Measurements from ENCODE around the gene GRIA3. TPM values are rescaled to one million over a fixed set of nuclear protein-coding genes. Genes with fewer than 3 reads are reported as not detected.

Gene GRIA3
- total RNA-seq, 3 donors from 2014 or later, result 0.51 to 1.2 (median 0.72) TPM

- H3K36me3 ChIP-seq (ENCODE audit: low read depth), result no peaks in the 10 kb centered on the region
- no peaks in the 10 kb centered on the region for H3K9me3 ChIP-seq
- DNase-seq (no peak), ATAC-seq (no peak)
- intact Hi-C loops (cut with DNase I, micrococcal nuclease), result no loop called here
- H3K4me1 ChIP-seq (ENCODE audit: low read depth), result no peaks in the 10 kb centered on the region
- TF ChIP-seq, protein P1, sequence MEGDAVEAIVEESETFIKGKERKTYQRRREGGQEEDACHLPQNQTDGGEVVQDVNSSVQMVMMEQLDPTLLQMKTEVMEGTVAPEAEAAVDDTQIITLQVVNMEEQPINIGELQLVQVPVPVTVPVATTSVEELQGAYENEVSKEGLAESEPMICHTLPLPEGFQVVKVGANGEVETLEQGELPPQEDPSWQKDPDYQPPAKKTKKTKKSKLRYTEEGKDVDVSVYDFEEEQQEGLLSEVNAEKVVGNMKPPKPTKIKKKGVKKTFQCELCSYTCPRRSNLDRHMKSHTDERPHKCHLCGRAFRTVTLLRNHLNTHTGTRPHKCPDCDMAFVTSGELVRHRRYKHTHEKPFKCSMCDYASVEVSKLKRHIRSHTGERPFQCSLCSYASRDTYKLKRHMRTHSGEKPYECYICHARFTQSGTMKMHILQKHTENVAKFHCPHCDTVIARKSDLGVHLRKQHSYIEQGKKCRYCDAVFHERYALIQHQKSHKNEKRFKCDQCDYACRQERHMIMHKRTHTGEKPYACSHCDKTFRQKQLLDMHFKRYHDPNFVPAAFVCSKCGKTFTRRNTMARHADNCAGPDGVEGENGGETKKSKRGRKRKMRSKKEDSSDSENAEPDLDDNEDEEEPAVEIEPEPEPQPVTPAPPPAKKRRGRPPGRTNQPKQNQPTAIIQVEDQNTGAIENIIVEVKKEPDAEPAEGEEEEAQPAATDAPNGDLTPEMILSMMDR (IDR thresholded peaks at IDR 0.05), result no peak
- no peak overlapping the region for H3K4me3 ChIP-seq
Measured at GRCh38 chrX:123331349-123331748, 147.3 kb downstream of the GRIA3 start.

- Histone ChIP-seq H3K4me3 (no peak overlapping the region), H3K4me1 (ENCODE audit: low read depth) (no peaks in the 10 kb centered on the region), H3K36me3 (ENCODE audit: low read depth) (no peaks in the 10 kb centered on the region), H3K9me3 (no peaks in the 10 kb centered on the region)
- intact Hi-C loops (cut with DNase I, micrococcal nuclease), result no loop called here
- TF ChIP-seq, protein P1 (IDR thresholded peaks at IDR 0.05), result no peak
- DNase-seq (no peak), ATAC-seq (no peak)
Measured at GRCh38 chrX:123331859-123332258, 147.8 kb downstream of the GRIA3 start.

DNA sequence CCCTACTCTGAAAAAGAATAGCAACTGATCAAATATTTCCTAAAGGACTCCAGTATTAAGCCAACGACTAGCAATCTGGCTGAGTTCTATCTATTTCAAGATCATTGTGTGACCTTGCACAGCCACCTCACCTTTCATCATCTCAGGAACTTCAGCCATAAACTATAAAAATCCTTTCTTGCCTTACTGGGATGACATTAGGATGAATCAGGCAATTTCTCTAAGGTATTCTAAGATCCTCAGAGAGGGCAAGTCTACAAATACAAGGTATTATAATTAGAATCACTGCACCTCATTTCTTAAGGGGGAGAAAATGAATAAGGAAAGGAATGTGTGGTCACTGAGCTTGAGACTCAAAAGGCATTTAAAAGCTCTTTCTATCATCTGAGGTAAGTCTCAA lies 152.6 kb downstream of the GRIA3 start:
- Histone ChIP-seq H3K36me3 (ENCODE audit: low read depth) (no peaks in the 10 kb centered on the region), H3K4me1 (ENCODE audit: low read depth) (no peaks in the 10 kb centered on the region), H3K4me3 (no peak overlapping the region), H3K9me3 (no peaks in the 10 kb centered on the region)
- TF ChIP-seq, protein P1 (IDR thresholded peaks at IDR 0.05), result no peak
- intact Hi-C loops (cut with DNase I, micrococcal nuclease), result no loop called here
- no peak for ATAC-seq
- no peak for DNase-seq

DNA sequence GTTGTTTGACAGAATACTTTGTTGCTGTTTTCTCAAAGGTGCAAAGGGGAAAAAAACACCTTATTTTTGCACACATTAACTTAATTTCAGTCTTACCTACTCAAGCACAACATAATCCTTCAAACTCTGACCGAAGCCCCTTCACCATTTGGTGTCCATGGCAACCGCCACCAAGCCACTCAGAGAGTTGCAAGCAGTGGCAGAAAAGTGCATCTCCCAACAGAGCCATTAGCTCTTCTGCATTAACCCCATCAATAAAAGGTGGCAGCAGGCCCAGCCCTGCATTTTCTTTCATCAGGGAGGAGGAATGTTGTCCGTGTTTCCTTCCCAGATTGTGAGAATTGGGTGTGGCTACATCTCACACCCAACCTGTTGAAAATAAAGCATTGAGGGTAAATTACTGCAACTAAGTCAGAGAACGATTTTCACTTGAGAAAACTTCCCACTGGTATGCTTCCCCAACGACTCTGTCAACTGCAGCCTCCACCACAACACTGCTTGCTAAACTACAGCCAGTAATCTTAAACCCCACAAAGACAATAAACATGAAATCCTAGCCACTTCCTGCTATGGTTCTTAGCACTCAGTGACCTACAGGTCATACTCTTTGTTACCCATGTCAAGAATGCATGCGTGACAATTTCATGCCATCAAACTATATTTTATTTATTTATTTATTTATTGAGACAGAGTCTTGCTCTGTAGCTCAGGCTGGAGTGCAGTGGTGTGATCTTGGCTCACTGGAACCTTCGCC lies 154.0 kb downstream of the GRIA3 start:
- Histone ChIP-seq H3K4me3 (no peak overlapping the region), H3K4me1 (ENCODE audit: low read depth) (no peaks in the 10 kb centered on the region), H3K9me3 (no peaks in the 10 kb centered on the region), H3K36me3 (ENCODE audit: low read depth) (no peaks in the 10 kb centered on the region)
- no peak for ATAC-seq
- DNase-seq, result no peak
- TF ChIP-seq, protein P1 (IDR thresholded peaks at IDR 0.05), result no peak
- intact Hi-C loops (cut with DNase I, micrococcal nuclease), result no loop called here

DNA sequence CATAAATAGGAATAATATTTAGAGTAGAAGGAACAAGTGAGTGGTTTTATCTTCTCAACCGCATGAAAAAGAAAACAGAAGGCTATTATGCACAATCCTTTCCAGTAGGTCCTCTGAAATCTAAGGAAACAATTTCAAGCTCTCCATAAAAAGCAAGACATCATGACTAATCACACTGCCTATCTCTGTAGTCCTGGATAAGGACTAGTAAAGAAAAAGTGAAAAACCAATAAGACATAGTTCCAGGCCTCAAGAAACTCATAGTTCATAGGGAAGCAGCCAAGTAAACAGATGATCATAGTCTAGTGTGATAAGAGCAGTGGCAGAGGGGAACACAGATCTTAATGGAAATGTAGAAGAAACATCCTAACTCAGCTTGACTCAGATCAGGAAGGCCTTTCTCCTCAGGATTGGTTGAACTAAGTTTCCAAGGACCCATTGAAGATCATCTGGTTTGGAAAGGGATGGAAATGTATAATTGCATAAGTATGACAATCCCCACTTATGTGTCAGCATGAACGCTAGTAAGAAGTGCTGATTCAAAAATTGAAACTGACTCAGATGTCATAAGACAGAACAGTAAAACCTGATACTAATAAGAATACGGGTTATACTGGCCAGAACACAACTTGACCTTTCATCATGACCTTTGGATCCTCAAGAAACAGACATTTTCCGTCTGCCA lies 155.3 kb downstream of the GRIA3 start:
- no peak overlapping the region for H3K4me3 ChIP-seq
- TF ChIP-seq, protein P1 (IDR thresholded peaks at IDR 0.05), result no peak
- intact Hi-C loops (cut with DNase I, micrococcal nuclease), result no loop called here
- H3K36me3 ChIP-seq (ENCODE audit: low read depth), result no peaks in the 10 kb centered on the region
- ATAC-seq (no peak), DNase-seq (no peak)
- H3K4me1 ChIP-seq (ENCODE audit: low read depth), result no peaks in the 10 kb centered on the region
- H3K9me3 ChIP-seq, result no peaks in the 10 kb centered on the region
